LNCAP (cell line): Measurements from ENCODE around the gene ETFA.

ENCODE experiments used
- CTCF ChIP-seq: fragments of 450-650 bp; IDR thresholded peaks from 2 replicates; pipeline ENCODE4 v1.5.1; 2017; ENCODE audit warnings: mild to moderate bottlenecking

The ETFA gene

GRCh38 chr15:76339305-76340197, 28.3 kb upstream of the ETFA start:
- no peak for TF ChIP-seq CTCF

DNA sequence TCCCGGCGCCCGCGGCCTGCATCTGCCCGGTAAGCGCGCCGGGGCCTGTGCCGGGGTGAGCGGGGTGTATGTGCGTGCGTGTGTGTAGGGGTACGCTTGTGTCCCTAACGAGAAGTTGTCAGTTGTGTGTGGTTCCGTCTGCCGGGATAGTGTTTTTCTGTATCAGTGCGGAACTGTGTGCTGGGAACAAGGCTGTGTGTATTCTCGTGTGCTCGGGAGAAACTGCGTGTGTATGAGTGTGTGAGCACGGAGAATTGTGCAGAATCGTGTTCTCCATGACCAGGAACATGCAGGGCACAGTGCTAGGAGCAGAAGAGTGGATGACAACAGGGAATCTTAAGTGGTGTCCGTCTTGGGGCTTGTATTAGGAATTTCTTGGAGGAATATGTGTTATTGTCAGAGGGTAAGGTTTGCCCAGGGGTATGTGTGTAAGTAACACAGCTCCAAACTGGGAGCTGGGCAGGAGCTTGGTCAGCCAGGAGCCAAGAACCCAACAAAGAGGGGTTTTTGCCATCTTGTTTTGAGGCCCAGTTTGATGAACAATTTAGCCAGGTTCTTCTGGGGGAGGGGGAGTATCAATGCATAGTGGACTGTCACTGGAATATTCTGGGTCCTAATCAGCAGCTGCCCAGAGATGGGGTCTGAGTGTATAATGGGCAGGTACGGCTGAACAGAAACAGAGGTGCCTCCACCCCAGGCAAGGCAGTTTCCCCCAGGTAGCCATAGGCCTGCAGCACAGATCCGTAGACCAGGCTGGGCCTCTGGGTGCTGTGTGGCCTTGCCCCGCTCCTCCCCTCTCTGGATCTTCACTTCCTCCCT, 27.4 kb upstream of the ETFA start:
- TF ChIP-seq CTCF = no peak

GRCh38 chr15:76337696-76338485, 26.6 kb upstream of the ETFA start:
- no peak for TF ChIP-seq CTCF

- no peak for TF ChIP-seq CTCF
Observed at GRCh38 chr15:76337059-76337695, 25.9 kb upstream of the ETFA start.

GRCh38 chr15:76336254-76337058, 25.2 kb upstream of the ETFA start, which contains the start of gene ISL2:
ISL2 (plus strand) TSS chr15:76336773; CDS start chr15:76336884, 111 bp downstream.
- TF ChIP-seq CTCF = no peak

DNA sequence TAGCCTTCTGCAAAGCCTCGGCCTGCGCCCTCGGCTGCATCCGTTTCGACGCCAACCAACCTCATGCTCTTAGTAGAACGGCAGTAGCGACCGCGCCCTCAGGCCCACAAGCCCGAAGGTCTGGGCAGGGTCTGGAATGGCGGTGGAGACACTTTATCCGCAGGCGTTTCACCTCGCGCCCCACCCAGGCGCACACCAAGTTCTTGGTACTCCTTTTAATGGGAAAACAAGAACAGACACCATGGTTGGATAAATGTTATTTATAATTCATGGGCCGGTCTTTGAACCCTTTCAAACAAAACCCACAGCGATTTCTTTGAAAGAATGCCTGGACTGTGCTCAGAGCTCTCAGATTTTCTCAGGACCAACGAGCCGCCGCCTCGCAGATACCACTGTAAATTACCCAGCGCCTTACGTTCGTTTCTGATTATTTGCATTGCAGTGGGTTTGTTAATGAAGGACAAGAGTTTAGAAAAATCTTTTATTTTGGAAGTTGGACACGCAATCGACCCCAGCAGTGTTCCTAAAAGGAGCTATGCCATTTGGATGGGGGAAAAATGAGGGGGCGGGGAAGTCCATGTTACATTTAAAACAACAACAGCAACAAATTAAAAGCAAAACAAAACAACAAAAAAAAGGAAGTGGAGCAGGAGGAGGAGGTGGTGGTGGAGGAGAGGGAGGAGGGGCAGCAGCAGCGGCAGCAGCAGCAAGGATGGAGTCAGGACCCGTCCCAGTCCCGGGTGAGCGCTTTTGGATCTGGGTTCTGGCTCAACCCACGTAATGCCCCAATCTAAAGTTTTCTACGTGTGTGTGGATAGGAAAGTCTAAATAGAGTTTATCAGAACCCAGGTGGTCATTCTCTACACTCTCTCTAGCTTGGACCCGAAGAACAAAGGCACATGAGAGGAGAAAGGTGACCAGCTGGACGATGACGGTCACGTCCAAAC, 24.3 kb upstream of the ETFA start:
- no peak for TF ChIP-seq CTCF
